ENCODE measurements around the gene SAT1. TPM values are rescaled to one million over a fixed set of nuclear protein-coding genes. Genes with fewer than 3 reads are reported as not detected.

The SAT1 gene
- total RNA-seq, 2 donors from 2014 or later, result 63.4 to 118 TPM

DNA sequence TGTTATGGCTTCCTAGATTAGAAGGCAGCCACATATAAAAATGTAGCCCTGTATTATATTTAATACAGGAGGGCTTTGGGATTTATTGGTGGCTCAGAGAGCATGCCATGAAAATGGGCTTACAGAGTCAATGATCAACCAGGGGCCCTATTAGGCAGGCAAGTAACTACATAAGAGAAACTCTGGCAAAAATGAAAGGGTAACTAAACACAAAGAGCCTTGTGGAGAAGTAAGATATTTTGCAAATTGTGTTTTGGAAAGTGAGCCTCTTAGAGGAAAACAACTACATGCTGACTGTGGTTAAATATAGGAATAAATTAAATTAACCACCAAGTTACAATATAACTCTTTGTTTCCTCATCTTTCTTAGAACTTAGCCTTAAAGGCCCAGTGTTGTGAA, 5.5 kb downstream of the SAT1 start:
- H3K36me3 ChIP-seq (ENCODE audit: control insufficient read depth, insufficient read depth, low read length), result no peaks in the 10 kb centered on the region
- Mint-ChIP-seq H3K27me3 (ENCODE audit: insufficient read depth) (no peaks in the 10 kb centered on the region), H3K9me3 (no peaks in the 10 kb centered on the region), H3K36me3 (ENCODE audit: low read depth) (peaks cover 27% of the 10 kb centered on the region), H3K4me3 (no peak overlapping the region), H3K27ac (no peak overlapping the region), H3K4me1 (peaks cover 36% of the 10 kb centered on the region)
- H3K4me1 ChIP-seq (ENCODE audit: control insufficient read depth, insufficient read depth, low read length), result no peaks in the 10 kb centered on the region
- TF ChIP-seq, protein P1, sequence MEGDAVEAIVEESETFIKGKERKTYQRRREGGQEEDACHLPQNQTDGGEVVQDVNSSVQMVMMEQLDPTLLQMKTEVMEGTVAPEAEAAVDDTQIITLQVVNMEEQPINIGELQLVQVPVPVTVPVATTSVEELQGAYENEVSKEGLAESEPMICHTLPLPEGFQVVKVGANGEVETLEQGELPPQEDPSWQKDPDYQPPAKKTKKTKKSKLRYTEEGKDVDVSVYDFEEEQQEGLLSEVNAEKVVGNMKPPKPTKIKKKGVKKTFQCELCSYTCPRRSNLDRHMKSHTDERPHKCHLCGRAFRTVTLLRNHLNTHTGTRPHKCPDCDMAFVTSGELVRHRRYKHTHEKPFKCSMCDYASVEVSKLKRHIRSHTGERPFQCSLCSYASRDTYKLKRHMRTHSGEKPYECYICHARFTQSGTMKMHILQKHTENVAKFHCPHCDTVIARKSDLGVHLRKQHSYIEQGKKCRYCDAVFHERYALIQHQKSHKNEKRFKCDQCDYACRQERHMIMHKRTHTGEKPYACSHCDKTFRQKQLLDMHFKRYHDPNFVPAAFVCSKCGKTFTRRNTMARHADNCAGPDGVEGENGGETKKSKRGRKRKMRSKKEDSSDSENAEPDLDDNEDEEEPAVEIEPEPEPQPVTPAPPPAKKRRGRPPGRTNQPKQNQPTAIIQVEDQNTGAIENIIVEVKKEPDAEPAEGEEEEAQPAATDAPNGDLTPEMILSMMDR (conservative IDR thresholded peaks at IDR 0.05), result no peak
- H3K27me3 ChIP-seq (ENCODE audit: control insufficient read depth, insufficient read depth, low read length, poor library complexity, severe bottlenecking), result no peaks in the 10 kb centered on the region
- no peak overlapping the region for H3K27ac ChIP-seq (ENCODE audit: low read depth, low read length)
- no peak for DNase-seq
- H3K9me3 ChIP-seq (ENCODE audit: control insufficient read depth, low read length), result no peaks in the 10 kb centered on the region
- no peak overlapping the region for H3K9ac ChIP-seq (ENCODE audit: extremely low read depth, low read length, poor library complexity, severe bottlenecking)
- no peak overlapping the region for H3K4me3 ChIP-seq (ENCODE audit: low read length)

DNA sequence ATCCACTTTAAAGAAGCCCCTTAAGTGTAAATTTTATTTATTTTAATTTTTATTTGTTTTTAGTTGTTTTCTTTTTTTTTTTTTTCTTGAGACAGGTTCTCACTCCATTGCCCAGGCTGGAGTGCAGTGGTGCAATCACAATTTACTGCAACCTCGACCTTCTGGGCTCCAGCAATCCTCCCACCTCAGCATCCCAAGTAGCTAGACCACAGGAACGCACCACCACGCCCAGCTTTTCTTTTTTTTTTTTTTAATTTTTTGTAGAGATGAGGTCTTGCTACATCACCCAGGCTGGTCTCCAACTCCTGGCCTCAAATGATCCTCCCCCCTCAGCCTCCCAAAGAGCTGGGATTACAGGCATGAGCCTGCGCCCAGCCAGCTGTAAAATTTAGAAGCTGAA, 6.0 kb downstream of the SAT1 start:
- Mint-ChIP-seq H3K36me3 (ENCODE audit: low read depth) (peaks cover 27% of the 10 kb centered on the region), H3K4me1 (peaks cover 32% of the 10 kb centered on the region), H3K27ac (no peak overlapping the region), H3K27me3 (ENCODE audit: insufficient read depth) (no peaks in the 10 kb centered on the region), H3K9me3 (no peaks in the 10 kb centered on the region), H3K4me3 (no peak overlapping the region)
- Histone ChIP-seq H3K27ac (ENCODE audit: low read depth, low read length) (no peak overlapping the region), H3K9me3 (ENCODE audit: control insufficient read depth, low read length) (no peaks in the 10 kb centered on the region), H3K4me3 (ENCODE audit: low read length) (no peak overlapping the region), H3K4me1 (ENCODE audit: control insufficient read depth, insufficient read depth, low read length) (no peaks in the 10 kb centered on the region), H3K27me3 (ENCODE audit: control insufficient read depth, insufficient read depth, low read length, poor library complexity, severe bottlenecking) (no peaks in the 10 kb centered on the region), H3K36me3 (ENCODE audit: control insufficient read depth, insufficient read depth, low read length) (no peaks in the 10 kb centered on the region), H3K9ac (ENCODE audit: extremely low read depth, low read length, poor library complexity, severe bottlenecking) (no peak overlapping the region)
- TF ChIP-seq, protein P1 (conservative IDR thresholded peaks at IDR 0.05), result no peak
- 97% methylated on average over 2 of the region's 4 CpGs; no CpG with 5 or more reads in 1 of the 2 experiments for WGBS, 2 experiments (ENCODE audit: insufficient coverage in 1 of 2, insufficient read length in 1 of 2)
- DNase-seq, result no peak

DNA sequence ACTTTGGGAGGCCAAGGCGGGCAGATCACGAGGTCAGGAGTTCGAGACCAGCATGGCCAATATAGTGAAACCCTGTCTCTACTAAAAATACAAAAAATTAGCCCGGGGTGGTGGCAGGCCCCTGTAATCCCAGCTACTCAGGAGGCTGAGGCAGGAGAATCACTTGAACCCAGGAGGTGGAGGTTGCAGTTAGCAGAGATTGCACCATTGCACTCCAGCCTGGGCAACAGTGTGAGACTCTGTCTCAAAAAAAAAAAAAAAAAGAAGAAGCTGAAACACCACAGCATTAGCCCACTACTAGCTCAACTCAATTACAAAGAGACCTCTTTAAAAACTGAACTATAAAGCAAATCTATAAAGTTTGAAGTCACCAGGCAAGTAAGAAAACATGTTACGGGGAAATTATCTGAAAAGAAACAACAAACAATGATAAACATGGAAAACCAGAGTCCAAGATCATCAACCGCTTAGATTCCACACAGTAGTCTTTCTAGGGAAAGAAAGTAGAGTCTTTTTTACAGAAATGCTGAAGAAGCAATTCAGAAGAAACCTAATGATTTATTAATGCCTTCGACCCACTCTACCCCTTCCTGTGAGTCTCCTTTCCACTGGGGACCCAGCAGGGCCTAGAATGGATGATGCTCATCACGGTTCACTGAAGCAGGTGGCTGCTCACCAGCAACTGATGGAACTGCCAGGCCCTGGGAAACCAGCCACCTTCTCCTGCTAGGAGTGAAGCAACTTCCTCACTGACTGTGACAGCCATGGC, 6.6 kb downstream of the SAT1 start:
- H3K9me3 Mint-ChIP-seq, result no peaks in the 10 kb centered on the region
- peak; percentile 50 for DNase-seq
- peaks cover 26% of the 10 kb centered on the region for H3K4me1 Mint-ChIP-seq
- H3K4me3 ChIP-seq (ENCODE audit: low read length), result no peak overlapping the region
- no peaks in the 10 kb centered on the region for H3K36me3 ChIP-seq (ENCODE audit: control insufficient read depth, insufficient read depth, low read length)
- no peaks in the 10 kb centered on the region for H3K27me3 ChIP-seq (ENCODE audit: control insufficient read depth, insufficient read depth, low read length, poor library complexity, severe bottlenecking)
- H3K27ac Mint-ChIP-seq, result no peak overlapping the region
- no peaks in the 10 kb centered on the region for H3K4me1 ChIP-seq (ENCODE audit: control insufficient read depth, insufficient read depth, low read length)
- H3K9ac ChIP-seq (ENCODE audit: extremely low read depth, low read length, poor library complexity, severe bottlenecking), result no peak overlapping the region
- H3K36me3 Mint-ChIP-seq (ENCODE audit: low read depth), result peaks cover 21% of the 10 kb centered on the region
- TF ChIP-seq, protein P1 (conservative IDR thresholded peaks at IDR 0.05), result no peak
- H3K27me3 Mint-ChIP-seq (ENCODE audit: insufficient read depth), result no peaks in the 10 kb centered on the region
- H3K27ac ChIP-seq (ENCODE audit: low read depth, low read length), result no peak overlapping the region
- no peaks in the 10 kb centered on the region for H3K9me3 ChIP-seq (ENCODE audit: control insufficient read depth, low read length)
- 90 to 91% methylated on average over 2 to 7 of the region's 8 CpGs for WGBS, 2 experiments (ENCODE audit: insufficient coverage in 1 of 2, insufficient read length in 1 of 2)
- H3K4me3 Mint-ChIP-seq, result no peak overlapping the region

All from endodermal cell (in vitro differentiated cells).